ENCODE measurements around the gene RPS19.

RPS19 gene

DNA sequence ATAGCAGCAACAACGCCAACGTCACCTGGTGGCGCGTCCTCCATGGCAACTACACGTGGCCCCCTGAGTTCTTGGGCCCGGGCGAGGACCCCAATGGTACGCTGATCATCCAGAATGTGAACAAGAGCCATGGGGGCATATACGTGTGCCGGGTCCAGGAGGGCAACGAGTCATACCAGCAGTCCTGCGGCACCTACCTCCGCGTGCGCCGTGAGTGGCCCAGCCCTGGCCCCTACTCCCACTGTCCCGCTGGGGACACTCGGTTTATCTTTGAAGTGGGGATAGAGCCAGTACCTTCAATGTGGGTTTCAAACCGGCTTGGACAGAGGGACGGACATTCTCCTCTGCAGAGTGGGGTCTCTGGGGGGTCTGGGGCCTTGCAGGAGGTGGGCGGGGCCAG lies 19.0 kb downstream of the RPS19 start:
- TF ChIP-seq, protein P1, sequence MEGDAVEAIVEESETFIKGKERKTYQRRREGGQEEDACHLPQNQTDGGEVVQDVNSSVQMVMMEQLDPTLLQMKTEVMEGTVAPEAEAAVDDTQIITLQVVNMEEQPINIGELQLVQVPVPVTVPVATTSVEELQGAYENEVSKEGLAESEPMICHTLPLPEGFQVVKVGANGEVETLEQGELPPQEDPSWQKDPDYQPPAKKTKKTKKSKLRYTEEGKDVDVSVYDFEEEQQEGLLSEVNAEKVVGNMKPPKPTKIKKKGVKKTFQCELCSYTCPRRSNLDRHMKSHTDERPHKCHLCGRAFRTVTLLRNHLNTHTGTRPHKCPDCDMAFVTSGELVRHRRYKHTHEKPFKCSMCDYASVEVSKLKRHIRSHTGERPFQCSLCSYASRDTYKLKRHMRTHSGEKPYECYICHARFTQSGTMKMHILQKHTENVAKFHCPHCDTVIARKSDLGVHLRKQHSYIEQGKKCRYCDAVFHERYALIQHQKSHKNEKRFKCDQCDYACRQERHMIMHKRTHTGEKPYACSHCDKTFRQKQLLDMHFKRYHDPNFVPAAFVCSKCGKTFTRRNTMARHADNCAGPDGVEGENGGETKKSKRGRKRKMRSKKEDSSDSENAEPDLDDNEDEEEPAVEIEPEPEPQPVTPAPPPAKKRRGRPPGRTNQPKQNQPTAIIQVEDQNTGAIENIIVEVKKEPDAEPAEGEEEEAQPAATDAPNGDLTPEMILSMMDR (IDR thresholded peaks at IDR 0.05; ENCODE audit: low read depth, low read length): no peak
- H3K4me3 ChIP-seq (ENCODE audit: low read depth, low read length): no peak overlapping the region

DNA sequence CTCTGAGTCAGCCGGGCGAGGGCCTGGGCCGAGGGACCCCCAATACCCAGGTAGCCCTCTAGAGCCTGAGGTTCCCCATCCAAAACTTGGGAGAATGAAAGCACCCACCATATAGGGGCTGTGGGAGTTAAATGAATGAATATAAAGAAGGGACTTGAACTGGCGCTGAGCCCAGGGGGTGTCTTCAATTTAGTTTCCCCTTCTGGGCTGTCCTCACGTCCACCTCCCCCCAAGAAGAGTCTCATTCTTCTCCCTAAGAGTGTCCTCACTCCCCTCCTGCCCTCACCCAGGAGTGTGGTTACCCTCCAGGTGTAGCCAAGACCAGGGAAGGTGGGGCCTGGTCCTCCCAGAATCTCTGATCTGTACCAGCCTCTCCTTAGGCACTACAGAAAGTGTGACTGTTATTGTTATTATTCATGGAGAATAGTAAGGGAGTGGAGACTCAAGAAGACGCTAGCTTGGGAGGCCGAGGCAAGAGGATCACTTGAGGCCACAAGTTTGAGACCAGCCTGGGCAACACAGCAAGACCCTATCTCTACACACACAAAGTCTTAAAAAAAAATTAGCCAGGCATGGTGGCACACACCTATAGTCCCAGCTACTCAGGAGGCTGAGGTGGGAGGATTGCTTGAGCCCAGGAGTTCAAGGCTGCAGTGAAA lies 19.7 kb downstream of the RPS19 start:
- no peak overlapping the region for H3K4me3 ChIP-seq (ENCODE audit: low read depth, low read length)
- TF ChIP-seq, protein P1 (IDR thresholded peaks at IDR 0.05; ENCODE audit: low read depth, low read length): no peak

DNA sequence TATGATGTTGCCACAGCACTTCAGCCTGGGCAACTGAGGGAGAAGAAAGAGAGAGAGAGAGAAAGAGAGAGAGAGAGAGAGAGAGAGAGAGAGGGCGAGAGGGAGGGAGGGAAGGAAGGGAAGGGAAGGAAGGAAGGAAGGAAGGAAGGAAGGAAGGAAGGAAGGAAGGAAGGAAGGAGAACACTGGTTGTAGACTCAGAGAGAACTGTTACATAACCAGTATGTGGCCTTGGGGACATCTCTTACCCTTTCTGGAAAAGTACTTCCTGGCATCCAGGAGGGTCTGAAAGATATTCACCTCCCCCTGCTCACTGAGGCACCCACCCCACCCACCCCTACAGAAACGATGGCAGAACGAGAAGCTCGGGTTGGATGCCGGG lies 20.3 kb downstream of the RPS19 start:
- H3K4me3 ChIP-seq (ENCODE audit: low read depth, low read length): no peak overlapping the region
- TF ChIP-seq, protein P1 (IDR thresholded peaks at IDR 0.05; ENCODE audit: low read depth, low read length): no peak

DNA sequence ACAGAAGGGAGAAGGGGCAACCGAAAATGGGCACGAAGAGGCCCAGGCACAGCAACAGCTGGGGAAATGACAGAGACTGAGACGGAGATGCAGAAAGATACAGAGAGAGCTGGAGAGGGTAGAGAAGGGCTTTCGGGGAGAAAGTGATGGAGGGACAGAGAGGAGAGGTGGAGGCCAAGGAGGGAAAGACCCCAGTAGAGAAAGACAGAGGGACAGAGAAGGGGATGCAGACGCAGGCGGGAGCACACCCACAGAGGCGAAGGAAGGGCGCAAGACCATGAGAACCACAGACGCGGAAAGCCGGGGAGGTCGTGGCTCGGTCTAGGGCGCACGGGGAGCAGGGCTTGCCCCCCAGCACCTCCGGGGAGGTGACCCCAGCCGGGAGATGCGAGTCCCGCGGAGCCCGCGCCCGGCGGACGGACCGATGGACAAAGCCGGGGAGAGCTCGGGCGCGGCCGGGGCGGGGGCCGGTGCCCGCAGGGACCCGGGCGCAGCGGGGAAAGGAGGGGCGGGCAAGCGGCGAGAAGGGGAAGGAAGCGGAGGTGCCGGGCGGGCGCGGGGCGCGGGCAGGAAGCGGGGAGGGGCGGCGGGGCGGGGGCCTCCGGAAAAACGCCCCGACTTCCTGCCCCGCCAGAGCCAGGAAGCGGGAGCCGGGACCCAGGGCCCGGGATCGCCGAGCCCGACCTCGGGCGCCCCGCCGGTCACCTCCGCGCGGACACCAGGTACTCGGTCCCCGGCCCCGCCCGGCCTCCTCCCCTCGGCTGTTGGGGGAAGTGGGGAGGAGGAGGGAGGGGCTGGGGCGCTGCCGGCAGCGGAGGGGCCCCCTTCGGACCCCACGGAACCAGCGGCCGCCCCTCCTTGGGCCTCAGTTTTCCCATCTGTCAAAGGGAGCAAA lies 22.8 kb downstream of the RPS19 start, which contains the start of gene ARHGEF1:
Gene ARHGEF1 (plus strand): TSS at position 617 of the 895 bp plus-strand sequence. CDS start 4,899 bp downstream, outside the sequence.
- TF ChIP-seq, protein P1 (IDR thresholded peaks at IDR 0.05; ENCODE audit: low read depth, low read length): no peak
- H3K4me3 ChIP-seq (ENCODE audit: low read depth, low read length): peak within 1 kb of the TSS; percentile 76

DNA sequence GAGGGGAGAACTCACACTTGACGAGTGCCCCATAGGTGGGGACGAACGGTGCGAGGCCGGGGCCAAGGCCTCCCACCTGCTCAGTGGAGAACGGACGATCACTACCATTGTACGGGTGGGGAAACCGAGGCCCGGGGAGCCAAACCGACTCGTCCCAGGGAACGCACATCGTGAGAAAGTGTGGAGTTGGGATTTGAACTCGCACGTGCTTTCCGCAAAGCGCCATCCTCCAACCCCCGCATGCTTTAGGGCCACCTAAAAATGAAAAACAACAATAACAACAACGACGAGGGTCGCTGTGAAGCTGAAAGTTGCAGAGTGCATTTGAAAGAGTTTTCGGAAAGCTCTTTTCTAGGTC lies 23.4 kb downstream of the RPS19 start:
- H3K4me3 ChIP-seq (ENCODE audit: low read depth, low read length): peak overlapping the region; percentile 76
- TF ChIP-seq, protein P1 (IDR thresholded peaks at IDR 0.05; ENCODE audit: low read depth, low read length): no peak

DNA sequence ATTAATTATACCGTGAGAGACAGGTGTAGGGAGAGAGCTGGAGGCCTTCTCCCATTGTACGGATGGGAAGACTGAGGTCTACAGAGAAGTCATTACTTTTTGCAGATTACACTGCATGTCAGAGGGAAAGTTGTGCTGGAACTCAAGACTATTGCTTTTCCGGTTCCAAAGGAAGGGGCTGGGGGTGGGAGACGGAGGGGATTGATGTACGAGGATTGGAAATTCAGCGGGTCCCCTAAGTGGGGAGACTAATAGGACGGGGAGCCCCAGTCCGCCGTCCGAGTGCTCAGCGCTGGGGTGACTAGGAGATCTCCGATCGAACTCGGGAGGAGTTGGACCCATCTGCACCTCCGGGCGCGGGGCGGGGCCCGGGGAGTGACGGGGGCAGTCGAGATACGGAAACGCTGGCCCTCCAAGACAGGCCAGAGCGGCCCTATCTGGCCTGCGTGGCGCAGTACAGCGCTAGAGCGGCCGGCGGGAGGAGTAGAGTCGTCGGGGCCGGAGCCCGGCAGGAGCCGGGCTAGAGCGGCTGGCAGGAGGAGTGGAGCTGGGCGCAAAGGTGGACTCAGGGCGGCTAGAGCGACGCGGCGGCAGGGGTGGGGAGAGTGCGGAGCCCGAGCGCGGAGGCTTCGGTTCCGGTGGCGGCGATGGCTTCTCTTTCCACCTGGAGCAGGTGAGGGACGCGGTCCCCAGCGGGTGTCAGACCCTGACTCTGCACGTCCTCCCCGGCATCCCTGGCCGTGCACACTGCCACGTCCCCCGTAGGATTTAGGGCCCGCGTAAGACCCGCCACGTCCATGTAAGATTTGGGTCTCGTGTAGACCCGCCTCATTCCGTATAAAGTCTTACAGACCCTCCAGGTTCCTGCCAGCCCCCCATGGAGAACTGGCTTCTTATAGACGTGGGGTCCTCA lies 24.0 kb downstream of the RPS19 start:
- peak overlapping the region; percentile 76 for H3K4me3 ChIP-seq (ENCODE audit: low read depth, low read length)
- TF ChIP-seq, protein P1 (IDR thresholded peaks at IDR 0.05; ENCODE audit: low read depth, low read length): no peak
